ENCODE results near the gene UBE2M.
A peak's percentile ranks its signal among the peaks of the same experiment; 100 is the strongest.

UBE2M gene

DNA sequence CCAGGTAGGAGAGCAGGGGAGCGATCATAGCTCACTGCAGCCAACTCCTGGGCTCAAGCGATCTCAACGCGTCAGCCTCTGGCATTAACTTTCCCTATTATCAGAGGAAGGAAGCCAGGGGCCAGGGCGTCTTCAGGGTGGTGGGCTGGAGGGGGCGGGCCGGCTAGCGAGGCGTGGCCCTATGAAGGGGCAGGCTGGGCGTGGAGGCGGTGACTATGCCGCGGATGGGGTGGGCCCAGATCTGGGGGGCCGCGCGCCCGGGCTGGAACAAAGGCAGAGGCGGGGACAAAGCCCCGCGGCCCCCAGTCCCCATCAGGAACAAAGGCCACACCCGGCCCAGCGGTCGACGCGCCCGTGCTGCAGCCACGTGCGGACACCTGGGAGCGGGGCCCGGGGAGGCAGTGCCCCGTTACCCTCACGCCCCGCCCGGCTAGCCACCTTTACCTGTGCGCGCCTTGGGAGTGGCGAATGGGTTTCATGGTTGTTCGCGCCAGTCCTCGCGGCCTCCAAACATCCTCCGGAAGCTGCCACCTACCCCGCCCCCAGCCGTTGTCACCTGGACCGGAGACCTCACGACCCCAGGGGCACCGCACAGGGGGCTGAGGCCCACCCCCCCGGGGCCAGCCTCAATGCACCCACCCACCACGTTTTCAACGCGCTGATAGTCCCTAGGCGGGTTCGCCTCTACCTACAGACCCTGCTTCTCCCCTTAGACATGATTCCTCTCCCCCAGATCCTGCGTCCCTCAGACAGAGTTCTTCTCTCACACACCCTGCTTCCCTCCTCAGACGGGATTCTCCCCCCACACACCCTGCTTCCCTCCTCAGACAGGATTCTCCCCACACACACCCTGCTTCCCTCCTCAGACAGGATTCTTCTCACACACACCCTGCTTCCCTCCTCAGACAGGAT, 19.9 kb downstream of the UBE2M start:
- no peak for DNase-seq

DNA sequence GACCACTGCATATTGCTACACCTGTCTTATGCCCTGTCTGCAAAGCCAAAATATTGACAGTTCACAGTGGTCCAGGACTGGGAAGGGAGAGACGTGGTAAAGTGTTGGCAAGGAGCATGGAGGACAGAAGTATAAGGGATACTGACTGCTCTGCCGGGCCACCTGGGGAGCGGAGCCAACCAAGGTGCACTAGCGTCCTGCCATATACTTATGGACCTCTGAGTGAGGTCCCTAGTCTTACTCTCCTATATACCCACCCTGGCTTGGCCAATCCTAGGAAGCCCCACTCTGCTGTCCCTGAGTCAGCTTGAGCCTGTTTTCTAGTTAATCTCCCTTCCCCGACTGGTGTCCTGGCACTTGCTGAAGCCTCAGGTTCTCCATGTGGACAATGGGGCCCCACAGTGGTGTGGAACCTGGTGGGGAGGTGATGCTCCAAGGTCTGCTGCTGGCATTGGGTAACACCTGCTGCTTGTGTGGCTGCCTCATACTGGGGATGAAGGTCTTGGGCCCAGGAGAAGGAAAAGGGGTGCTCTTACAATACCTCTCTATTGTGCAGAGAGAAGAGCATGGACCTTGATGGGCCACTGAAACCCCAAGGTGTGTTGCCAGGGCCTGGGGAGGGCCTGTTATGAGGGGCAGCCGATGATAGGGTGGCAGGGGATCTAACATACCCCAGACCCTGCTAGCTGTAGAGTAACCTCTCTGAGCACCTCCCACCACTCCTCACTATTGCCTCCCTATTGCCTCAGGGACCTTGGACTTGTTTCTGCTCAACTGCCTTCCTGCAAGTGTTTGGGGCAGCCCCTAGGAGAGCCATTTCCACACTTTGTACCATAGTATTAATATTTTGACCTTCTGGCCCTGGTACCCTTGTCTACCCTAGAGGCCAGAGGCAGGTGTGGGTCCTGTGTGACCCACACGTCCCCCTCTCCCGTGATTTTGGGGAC, 21.3 kb downstream of the UBE2M start:
- DNase-seq: no peak

DNA sequence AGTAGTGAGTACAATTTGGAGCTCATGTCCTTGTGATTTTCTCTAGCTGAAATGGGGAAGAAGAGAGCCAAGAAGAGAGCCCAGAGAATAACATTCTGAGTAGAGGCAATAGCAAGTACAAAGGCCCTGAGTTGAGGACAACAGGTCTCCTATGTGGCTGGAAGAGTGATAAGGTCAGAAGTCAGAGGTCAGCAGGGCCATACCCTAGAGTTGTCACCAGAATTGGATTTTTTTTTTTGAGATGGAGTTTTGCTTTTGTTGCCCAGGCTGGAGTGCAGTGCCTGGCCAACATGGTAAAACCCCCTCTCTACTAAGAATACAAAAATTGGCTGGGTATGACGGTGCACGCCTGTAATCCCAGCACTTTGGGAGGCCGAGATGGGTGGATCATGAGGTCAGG, 22.6 kb downstream of the UBE2M start:
- no peak for DNase-seq

DNA sequence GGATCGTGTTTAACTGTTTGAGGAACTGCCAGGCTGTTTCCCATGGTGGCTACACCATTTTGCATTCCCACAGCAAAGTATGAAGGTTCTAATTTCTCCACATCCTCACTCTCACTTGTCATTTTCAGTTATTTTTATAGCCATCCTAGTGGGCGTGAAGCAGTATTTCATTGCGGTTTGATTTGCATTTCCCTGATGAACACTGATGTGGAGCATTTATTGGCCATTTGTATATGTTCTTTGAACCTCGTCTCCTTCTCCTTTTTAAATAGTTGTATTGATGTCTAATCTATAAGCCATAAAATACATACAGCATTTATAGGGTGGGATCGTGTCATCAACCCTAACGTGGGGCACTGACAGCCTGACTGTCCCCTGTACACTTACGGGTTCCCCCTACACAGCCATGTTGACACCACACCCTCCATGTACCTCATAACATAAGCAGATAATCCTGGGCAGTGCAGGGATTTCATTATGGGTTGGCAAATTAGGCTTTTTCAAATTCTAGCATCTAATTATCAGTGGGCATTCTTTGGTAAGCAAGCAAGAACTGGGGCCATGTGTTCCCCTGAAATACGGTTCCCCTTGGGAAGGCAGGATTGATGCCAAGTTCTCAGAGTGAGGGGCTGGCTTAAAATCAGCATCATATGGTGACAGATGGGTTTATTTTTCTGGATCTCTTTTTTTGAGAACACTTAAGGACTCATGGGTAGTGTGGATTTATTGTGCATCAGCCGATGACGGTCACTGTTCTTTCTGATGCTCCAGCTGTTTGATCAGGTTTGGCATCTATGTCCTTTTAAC, 27.2 kb downstream of the UBE2M start:
- no peak for DNase-seq

GRCh38 chr19:58529405-58529804, 29.0 kb downstream of the UBE2M start:
- DNase-seq: no peak

- no peak for DNase-seq
Observed at GRCh38 chr19:58522709-58523108, 35.7 kb downstream of the UBE2M start.

DNA sequence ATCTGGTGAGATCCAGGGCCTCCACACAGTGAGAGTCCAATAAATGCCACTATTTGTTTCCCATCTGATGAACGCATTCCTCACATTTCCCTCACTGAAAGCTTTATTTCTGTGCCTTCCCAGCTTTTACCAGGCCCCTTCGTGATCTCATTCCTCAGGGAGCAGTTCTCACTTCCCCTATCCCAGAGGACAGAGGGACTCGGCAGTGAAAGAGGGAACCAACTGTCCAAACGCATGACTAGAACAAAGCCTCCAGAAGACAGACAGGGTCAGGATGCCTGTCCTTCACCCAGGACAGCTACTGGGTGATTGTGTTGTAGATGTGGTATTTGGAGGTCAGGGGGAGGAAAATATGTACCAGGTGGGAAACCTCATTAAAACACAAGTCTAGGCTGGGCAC, 36.8 kb downstream of the UBE2M start:
- no peak for DNase-seq

DNA sequence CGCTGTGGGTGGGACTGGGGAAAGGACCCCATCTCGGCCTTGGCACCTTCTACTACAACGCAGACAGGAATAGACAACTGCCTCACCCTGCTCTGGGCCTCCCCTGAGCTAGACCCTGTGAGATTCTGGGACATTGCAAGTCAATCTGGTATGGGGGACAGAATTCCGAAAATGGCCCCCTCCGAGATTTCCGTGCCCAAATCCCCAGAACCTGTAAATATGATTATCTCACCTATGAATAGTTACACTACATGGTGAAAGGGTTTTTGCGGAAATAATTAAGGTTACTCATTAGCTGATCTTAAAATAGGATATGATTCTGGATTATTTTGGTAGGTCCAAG, 38.2 kb downstream of the UBE2M start:
- DNase-seq: no peak

DNA sequence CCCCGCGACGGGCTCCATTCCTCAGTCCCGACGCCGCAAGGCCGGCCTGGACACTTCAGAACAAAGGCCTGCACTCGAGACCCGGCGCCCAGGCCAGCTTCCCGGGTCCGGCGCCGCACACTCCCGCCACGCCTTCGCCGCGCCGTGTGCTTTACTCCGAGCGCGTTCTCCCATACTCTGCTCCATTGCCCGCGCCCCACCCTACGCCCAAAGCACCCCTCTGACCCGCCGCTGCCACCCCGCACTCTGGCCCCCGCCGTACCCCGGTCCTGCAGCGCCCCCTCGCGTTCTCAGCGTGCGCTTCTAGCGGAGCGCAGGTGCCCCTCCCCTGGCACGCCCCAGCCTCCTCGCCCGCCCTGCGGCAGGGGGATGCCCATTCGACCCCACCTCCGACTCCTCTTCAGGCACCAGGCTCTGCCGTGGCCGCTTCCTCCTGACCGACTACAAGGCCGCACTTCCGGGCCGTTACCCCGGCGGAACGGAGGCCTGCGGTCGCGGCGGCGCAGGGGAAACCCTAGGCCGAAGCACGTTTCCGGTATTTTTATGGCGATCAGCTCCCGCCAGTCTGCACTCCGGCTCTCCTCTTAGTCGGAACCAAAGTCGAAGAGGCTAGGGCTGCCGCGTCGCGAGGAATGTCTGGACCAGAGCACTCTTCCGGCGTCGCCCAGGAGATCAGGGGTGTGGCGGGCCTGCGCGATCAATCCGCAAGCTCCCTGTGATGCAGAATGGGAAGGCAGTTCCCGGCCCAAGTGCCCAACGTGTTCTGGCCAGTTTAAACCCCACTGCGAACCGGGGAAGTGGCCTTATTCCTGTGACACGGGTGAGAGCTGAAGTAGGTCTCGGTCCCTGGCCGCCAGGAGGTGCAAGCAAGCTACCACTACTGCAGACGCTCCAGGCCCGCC, 38.8 kb downstream of the UBE2M start, which contains the start of gene ZBTB45:
Gene ZBTB45, minus strand, starts transcription at position 456 of the 902 bp plus-strand sequence. CDS start 2,137 bp downstream, outside the sequence.
- DNase-seq: peak; percentile 77

DNA sequence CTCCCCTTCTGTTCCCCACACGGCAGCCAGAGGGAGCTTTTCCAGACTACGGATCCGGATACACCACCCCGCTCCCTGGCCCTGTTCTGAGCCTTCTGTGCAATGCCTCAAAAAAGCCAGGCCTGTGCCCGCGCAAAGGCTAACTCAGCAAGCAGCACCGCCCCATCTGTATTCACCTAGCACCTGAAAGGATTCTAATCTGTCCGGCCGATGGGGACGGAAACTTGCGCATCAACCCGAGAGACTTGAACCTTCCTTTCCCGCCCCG, 39.4 kb downstream of the UBE2M start:
- DNase-seq: peak; percentile 84

DNA sequence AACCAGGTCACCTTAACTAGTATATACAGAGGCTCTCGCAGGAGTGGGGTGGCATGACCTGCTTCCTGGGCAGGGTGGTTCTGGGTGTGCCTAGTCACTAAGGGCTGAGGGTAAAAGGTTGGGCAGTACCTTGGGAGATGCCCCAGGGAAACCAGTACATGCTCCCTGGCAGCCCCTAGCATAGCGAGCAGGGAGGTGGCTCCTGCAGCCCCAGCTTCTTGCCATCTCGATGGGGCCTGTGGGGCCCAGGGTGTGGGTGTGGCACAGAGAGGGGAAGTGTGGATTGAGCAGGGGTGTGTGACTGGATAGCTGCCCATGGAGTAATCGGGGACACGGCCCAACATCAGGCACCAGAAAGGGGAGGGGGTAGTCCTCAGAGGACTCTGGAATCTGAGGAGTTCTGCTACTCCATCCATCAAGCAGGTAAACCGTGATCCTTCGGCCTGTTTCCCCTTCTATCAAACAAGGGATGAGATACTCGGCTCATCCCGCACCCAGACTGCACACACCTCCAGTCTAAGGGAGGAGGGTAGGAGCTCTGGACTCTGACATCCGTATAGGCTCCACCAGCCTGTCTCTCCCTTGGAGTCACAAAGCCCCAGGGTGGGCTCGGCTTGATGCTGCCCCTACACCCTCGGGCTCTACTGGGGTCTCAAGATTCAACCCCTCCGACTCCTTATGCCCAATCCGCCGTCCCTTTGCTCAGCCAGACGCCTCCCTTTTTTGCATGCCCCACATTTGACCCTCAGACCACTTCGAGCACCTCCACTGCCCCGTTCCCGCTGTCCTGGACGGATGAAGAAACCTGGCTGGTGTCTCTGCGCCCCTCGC, 39.9 kb downstream of the UBE2M start:
- DNase-seq: no peak

GRCh38 chr19:58516964-58517833, 41.2 kb downstream of the UBE2M start:
- no peak for DNase-seq

- DNase-seq: no peak
Observed at GRCh38 chr19:58516246-58516836, 42.1 kb downstream of the UBE2M start.

GRCh38 chr19:58515259-58515658, 43.2 kb downstream of the UBE2M start:
- no peak for DNase-seq

DNA sequence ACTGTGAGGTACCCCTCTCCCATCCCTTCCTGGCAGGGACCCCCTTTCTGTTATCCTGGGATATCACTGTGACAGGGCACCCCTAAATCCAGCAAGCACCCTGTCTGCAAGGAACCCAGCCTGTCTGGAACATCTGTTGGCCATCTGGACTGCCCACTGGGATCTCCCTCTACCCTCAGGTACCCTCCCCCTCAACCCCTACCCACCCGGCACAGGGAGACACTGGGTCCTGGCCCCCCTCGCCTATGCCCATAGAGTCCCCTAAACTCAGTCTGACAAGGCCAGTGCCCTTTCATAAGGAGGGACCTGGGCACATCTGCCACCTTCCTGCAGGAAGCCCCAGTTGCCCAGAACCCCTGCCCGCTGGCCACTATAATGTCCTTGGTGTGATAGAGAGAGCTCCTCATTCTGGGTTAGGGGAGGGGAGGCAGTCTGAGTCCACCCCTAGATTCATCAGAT, 43.8 kb downstream of the UBE2M start:
- DNase-seq: no peak

- peak; percentile 59 for DNase-seq
Observed at GRCh38 chr19:58513694-58514563, 44.5 kb downstream of the UBE2M start.

DNA sequence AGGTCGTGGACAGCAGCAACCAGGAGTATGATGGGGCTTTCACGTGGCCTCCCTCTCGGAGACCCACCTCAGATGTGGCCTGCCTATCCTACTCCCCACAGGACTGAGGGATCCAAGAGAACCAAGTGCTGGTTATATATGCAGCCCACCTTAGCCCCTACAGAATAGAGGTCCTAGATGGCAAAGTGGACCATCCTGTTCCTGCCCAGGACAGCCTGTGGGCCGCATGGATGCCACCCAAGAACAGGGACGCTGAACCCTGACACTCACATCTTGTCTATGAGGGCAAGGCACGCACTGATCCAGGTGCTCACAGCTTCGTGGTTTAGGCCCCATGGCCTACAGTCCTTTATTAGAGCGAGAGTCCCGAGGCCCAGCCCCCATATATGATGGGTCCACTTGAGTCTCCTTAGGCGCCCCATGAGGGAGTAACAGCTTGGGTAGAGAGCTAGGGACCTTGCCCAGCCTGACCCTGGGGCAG, 45.2 kb downstream of the UBE2M start:
- DNase-seq: no peak
